K562 (cell line): ENCODE results near the gene SNRPA. TPM values are rescaled to one million over a fixed set of nuclear protein-coding genes. Genes with fewer than 3 reads are reported as not detected.
A peak's percentile ranks its signal among the peaks of the same experiment; 100 is the strongest.

Source experiments
- CHD2 ChIP-seq: IDR thresholded peaks from 2 replicates; pipeline ENCODE4 v1.6.1; 2011; ENCODE audit warnings: low read depth, low read length
- ERF ChIP-seq: fragments of 450-650 bp; formaldehyde crosslinking; IDR thresholded peaks from 2 replicates; pipeline ENCODE4 v1.4.0; 2020; ENCODE audit warnings: mild to moderate bottlenecking, mixed read lengths
- ETV5 ChIP-seq: sonication (generic); formaldehyde crosslinking; IDR thresholded peaks from 2 replicates; pipeline ENCODE4 v1.4.0; 2020; ENCODE audit warnings: low read depth, mild to moderate bottlenecking, missing genetic modification reagents
- JUN ChIP-seq, 2 experiments: sonication (generic) in 1 of 2; formaldehyde crosslinking in 1 of 2; IDR thresholded peaks; 2 replicates each; pipeline versions ENCODE4 v1.6.1 to v1.8.0; 2012 to 2022; ENCODE audit warnings: borderline replicate concordance in 2 of 2, mild to moderate bottlenecking in 2 of 2, improper control_type of control experiment in 1 of 2, low read depth in 1 of 2, low read length in 1 of 2, missing genetic modification reagents in 1 of 2
- NFXL1 ChIP-seq: fragments of 450-650 bp; formaldehyde crosslinking; IDR thresholded peaks from 2 replicates; pipeline ENCODE4 v1.4.0; 2021; ENCODE audit warnings: mild to moderate bottlenecking
- NR1H2 ChIP-seq: sonication (generic); formaldehyde crosslinking; IDR thresholded peaks from 2 replicates; pipeline ENCODE4 v1.4.0; 2020; ENCODE audit warnings: mild to moderate bottlenecking, missing genetic modification reagents
- OTX1 ChIP-seq: fragments of 450-650 bp; formaldehyde crosslinking; IDR thresholded peaks from 2 replicates; pipeline ENCODE4 v1.4.0; 2022; ENCODE audit warnings: mild to moderate bottlenecking
- TEAD2 ChIP-seq: fragments of 450-650 bp; IDR thresholded peaks from 2 replicates; pipeline ENCODE4 v1.6.1; 2016; ENCODE audit warnings: missing genetic modification characterization, control low read depth, missing compliant biosample characterization
- THRB ChIP-seq: fragments of 450-650 bp; formaldehyde crosslinking; conservative IDR thresholded peaks from 2 replicates; pipeline ENCODE4 v1.4.0; 2022; ENCODE audit warnings: mild to moderate bottlenecking, missing genetic modification characterization
- ZBTB26 ChIP-seq: fragments of 450-650 bp; formaldehyde crosslinking; IDR thresholded peaks from 2 replicates; pipeline ENCODE4 v1.4.0; 2022; ENCODE audit warnings: missing genetic modification characterization
- ZFPM2 ChIP-seq: fragments of 250-450 bp; sonication (Bioruptor Pico); IDR thresholded peaks from 2 replicates; pipeline ENCODE4 v1.5.1; 2022; ENCODE audit warnings: mild to moderate bottlenecking
- ZNF133 ChIP-seq: fragments of 250-450 bp; sonication (Bioruptor Pico); IDR thresholded peaks from 2 replicates; pipeline ENCODE4 v1.4.0; 2020; ENCODE audit warnings: mild to moderate bottlenecking
- polyA plus RNA-seq, 8 experiments: library from polyadenylated mRNA; depleted of rRNA in 4 of 8; stranded (reverse) in 5 of 8; unstranded in 3 of 8; fragments of >200 nt; fragmentation: Nextera tagmentation in 2 of 8; fragmentation: Illumina TruSeq in 1 of 8; extraction: Ambion mirVana in 2 of 8; extraction: Trizol in 1 of 8; gene quantifications; 2 replicates each; pipeline versions ENCODE4 v1.2.1 to v1.2.3, GENCODE V29; 2011 to 2014; ENCODE audit warnings: inconsistent platforms in 1 of 8, missing spikeins in 1 of 8
- total RNA-seq, 7 experiments: library from RNA; depleted of rRNA in 6 of 7; stranded (reverse); fragments of >200 nt in 6 of 7; fragmentation: Illumina TruSeq in 2 of 7; extraction: Trizol in 2 of 7; gene quantifications; 2 replicates each; pipeline versions ENCODE4 v1.2.1 to v1.2.3, GENCODE V29; 2011 to 2021; ENCODE audit warnings: low replicate concordance in 1 of 7
- TF ChIP-seq, protein P1 (sequence below), 2 experiments: fragments of 450-650 bp; IDR thresholded peaks; 2 replicates each; pipeline ENCODE4 v1.6.1; 2018; ENCODE audit warnings: mild to moderate bottlenecking in 2 of 2, low read depth in 1 of 2; ENCODE audit not compliant: partially characterized antibody in 2 of 2
- TF ChIP-seq, protein P2 (sequence below): fragments of 450-650 bp; IDR thresholded peaks from 2 replicates; pipeline ENCODE4 v1.7.1; 2018; ENCODE audit warnings: mild to moderate bottlenecking, low read depth; ENCODE audit not compliant: partially characterized antibody
- TF ChIP-seq, protein P3 (sequence below): sonication (generic); formaldehyde crosslinking; IDR thresholded peaks from 2 replicates; pipeline ENCODE4 v1.8.1; 2022; ENCODE audit warnings: missing genetic modification reagents

The SNRPA gene
- total and polyA plus RNA-seq, 9 of the 15 experiments (the other 6 are each of a cell fraction or from before 2014, with no cell fraction given), result 16.3 to 311 (median 193) TPM

DNA sequence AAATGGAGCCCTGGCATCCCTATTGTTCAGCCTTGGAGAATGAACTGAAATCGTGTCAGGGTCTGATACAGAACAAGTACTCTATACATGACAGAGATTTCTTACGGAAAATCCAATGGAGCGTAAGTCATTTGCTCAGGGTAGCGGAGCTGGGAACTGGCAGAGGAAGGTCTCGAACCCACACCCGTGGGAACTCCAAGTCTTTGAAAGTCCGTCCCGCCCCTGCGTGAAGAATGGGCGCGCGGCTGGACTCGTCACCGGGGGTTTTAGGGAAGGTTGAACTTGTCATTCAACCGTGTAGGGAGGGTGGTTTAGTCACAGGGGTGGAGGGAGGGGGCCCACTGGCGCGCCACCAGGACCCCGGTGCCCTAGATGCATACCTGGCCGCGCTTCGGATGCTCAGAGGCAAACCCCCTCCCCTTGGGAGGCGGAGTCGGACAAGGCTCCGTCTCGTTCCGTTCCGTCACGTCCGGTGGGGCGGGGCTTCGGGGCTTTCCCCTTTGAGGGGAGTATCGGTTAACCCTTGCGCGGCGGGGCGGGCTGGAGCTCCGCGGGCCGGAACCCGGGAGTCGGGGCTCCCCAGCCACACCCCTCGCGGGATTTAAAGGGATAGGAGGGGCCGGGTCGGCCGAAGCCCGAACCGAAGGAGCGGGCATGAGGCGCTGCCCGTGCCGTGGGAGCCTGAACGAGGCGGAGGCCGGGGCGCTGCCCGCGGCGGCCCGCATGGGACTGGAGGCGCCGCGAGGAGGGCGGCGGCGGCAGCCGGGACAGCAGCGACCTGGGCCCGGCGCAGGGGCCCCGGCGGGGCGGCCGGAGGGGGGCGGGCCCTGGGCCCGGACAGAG lies 34.3 kb upstream of the SNRPA start, which contains the start of the genes COQ8B and ITPKC (continued):
- TF ChIP-seq, protein P1, sequence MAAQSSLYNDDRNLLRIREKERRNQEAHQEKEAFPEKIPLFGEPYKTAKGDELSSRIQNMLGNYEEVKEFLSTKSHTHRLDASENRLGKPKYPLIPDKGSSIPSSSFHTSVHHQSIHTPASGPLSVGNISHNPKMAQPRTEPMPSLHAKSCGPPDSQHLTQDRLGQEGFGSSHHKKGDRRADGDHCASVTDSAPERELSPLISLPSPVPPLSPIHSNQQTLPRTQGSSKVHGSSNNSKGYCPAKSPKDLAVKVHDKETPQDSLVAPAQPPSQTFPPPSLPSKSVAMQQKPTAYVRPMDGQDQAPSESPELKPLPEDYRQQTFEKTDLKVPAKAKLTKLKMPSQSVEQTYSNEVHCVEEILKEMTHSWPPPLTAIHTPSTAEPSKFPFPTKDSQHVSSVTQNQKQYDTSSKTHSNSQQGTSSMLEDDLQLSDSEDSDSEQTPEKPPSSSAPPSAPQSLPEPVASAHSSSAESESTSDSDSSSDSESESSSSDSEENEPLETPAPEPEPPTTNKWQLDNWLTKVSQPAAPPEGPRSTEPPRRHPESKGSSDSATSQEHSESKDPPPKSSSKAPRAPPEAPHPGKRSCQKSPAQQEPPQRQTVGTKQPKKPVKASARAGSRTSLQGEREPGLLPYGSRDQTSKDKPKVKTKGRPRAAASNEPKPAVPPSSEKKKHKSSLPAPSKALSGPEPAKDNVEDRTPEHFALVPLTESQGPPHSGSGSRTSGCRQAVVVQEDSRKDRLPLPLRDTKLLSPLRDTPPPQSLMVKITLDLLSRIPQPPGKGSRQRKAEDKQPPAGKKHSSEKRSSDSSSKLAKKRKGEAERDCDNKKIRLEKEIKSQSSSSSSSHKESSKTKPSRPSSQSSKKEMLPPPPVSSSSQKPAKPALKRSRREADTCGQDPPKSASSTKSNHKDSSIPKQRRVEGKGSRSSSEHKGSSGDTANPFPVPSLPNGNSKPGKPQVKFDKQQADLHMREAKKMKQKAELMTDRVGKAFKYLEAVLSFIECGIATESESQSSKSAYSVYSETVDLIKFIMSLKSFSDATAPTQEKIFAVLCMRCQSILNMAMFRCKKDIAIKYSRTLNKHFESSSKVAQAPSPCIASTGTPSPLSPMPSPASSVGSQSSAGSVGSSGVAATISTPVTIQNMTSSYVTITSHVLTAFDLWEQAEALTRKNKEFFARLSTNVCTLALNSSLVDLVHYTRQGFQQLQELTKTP (IDR thresholded peaks at IDR 0.05; ENCODE audit: low read depth in 1 of 2, partially characterized antibody in 2 of 2), result no peak
- no peak for TF ChIP-seq ZNF133 (CRISPR knock-in tag)
- TF ChIP-seq OTX1 (CRISPR knock-in tag), result no peak
- TF ChIP-seq ETV5, result no peak
- TF ChIP-seq NR1H2 (CRISPR knock-in tag), result no peak
- TF ChIP-seq ZBTB26 (CRISPR knock-in tag), result no peak
- TF ChIP-seq ERF (CRISPR knock-in tag), result no peak
- peak; percentile 63 for TF ChIP-seq CHD2
- TF ChIP-seq, protein P2, sequence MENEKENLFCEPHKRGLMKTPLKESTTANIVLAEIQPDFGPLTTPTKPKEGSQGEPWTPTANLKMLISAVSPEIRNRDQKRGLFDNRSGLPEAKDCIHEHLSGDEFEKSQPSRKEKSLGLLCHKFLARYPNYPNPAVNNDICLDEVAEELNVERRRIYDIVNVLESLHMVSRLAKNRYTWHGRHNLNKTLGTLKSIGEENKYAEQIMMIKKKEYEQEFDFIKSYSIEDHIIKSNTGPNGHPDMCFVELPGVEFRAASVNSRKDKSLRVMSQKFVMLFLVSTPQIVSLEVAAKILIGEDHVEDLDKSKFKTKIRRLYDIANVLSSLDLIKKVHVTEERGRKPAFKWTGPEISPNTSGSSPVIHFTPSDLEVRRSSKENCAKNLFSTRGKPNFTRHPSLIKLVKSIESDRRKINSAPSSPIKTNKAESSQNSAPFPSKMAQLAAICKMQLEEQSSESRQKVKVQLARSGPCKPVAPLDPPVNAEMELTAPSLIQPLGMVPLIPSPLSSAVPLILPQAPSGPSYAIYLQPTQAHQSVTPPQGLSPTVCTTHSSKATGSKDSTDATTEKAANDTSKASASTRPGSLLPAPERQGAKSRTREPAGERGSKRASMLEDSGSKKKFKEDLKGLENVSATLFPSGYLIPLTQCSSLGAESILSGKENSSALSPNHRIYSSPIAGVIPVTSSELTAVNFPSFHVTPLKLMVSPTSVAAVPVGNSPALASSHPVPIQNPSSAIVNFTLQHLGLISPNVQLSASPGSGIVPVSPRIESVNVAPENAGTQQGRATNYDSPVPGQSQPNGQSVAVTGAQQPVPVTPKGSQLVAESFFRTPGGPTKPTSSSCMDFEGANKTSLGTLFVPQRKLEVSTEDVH, result peak; percentile 61
- TF ChIP-seq, protein P3, sequence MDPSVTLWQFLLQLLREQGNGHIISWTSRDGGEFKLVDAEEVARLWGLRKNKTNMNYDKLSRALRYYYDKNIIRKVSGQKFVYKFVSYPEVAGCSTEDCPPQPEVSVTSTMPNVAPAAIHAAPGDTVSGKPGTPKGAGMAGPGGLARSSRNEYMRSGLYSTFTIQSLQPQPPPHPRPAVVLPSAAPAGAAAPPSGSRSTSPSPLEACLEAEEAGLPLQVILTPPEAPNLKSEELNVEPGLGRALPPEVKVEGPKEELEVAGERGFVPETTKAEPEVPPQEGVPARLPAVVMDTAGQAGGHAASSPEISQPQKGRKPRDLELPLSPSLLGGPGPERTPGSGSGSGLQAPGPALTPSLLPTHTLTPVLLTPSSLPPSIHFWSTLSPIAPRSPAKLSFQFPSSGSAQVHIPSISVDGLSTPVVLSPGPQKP, result no peak
- TF ChIP-seq THRB (CRISPR knock-in tag), result no peak
- TF ChIP-seq NFXL1, result no peak
- TF ChIP-seq ZFPM2 (CRISPR knock-in tag), result no peak
- TF ChIP-seq TEAD2, result no peak
- TF ChIP-seq JUN (IDR thresholded peaks at IDR 0.05; ENCODE audit: borderline replicate concordance, low read depth, low read length), result no peak
- TF ChIP-seq JUN (CRISPR knock-in tag; IDR thresholded peaks at IDR 0.05; ENCODE audit: borderline replicate concordance), result no peak
